NT2/D1 (cell line): ENCODE data around the gene ZBTB24.
"Not testable (repeated sequence)": the region's sequence is repeated elsewhere in the genome, so short reads cannot be mapped to it uniquely, and the experiment has no call there.

Experiments
- DNase-seq: peaks from one replicate; pipeline ENCODE4 v3.0.0-alpha.2; 2011; ENCODE audit warnings: low read depth, low spot score
- H3K27me3 ChIP-seq: 2 replicates; pipeline ENCODE4 v1.6.0; 2011; ENCODE audit warnings: mild to moderate bottlenecking; ENCODE audit not compliant: insufficient read length, insufficient read depth
- H3K36me3 ChIP-seq: 2 replicates; pipeline ENCODE4 v1.6.1; 2011; ENCODE audit warnings: mild to moderate bottlenecking, low read length, mixed read lengths; ENCODE audit not compliant: insufficient read depth, insufficient read length
- H3K4me1 ChIP-seq: 2 replicates; pipeline ENCODE4 v1.5.1; 2011; ENCODE audit not compliant: insufficient read depth, insufficient read length
- H3K4me3 ChIP-seq: 2 replicates; pipeline ENCODE4 v1.5.1; 2011; ENCODE audit warnings: low read depth; ENCODE audit not compliant: insufficient read length
- H3K9ac ChIP-seq: 2 replicates; pipeline ENCODE4 v1.6.0; 2011; ENCODE audit warnings: low read depth; ENCODE audit not compliant: insufficient read length
- H3K9me3 ChIP-seq: 2 replicates; pipeline ENCODE4 v1.5.1; 2011; ENCODE audit warnings: mild to moderate bottlenecking, low read length; ENCODE audit not compliant: insufficient read depth
- SUZ12 ChIP-seq: IDR thresholded peaks from 2 replicates; pipeline ENCODE4 v1.6.1; 2011; ENCODE audit not compliant: insufficient read length, insufficient read depth; ENCODE audit errors: extremely low read depth
- YY1 ChIP-seq: IDR thresholded peaks from 2 replicates; pipeline ENCODE4 v1.6.1; 2011; ENCODE audit not compliant: insufficient read length, insufficient read depth
- ZNF274 ChIP-seq: IDR thresholded peaks from 2 replicates; pipeline ENCODE4 v1.6.1; 2011; ENCODE audit warnings: mild to moderate bottlenecking, low read depth, low read length

Gene ZBTB24

GRCh38 chr6:109482905-109483734 lies at the start of gene ZBTB24:
TSS of gene ZBTB24 (minus strand) at chr6:109483219. CDS start at chr6:109482026, 1,193 bp downstream.
- Histone ChIP-seq H3K27me3 (peaks cover 18% of the 10 kb centered on the region), H3K36me3 (peaks cover 25% of the 10 kb centered on the region), H3K9ac (peak within 1 kb of the TSS; percentile 84), H3K4me3 (peak within 1 kb of the TSS; percentile 69), H3K9me3 (no peaks in the 10 kb centered on the region), H3K4me1 (peaks cover 3% of the 10 kb centered on the region)
- TF ChIP-seq SUZ12 (no peak), YY1 (no peak), ZNF274 (no peak)
- peak; percentile 64 for DNase-seq

GRCh38 chr6:109531446-109531845 lies 48.4 kb upstream of the ZBTB24 start:
- H3K4me1 ChIP-seq, result no peaks in the 10 kb centered on the region
- no peaks in the 10 kb centered on the region for H3K36me3 ChIP-seq
- H3K4me3 ChIP-seq, result no peak overlapping the region
- H3K9ac ChIP-seq, result no peak overlapping the region
- DNase-seq, result no peak
- H3K9me3 ChIP-seq, result no peaks in the 10 kb centered on the region
- no peak for TF ChIP-seq SUZ12
- TF ChIP-seq ZNF274, result no peak
- no peak for TF ChIP-seq YY1
- H3K27me3 ChIP-seq, result no peaks in the 10 kb centered on the region

- Histone ChIP-seq H3K36me3 (no peaks in the 10 kb centered on the region), H3K4me1 (no peaks in the 10 kb centered on the region), H3K9me3 (0 out of 2 replicates have a peak, but pooled peaks cover 12% of the 10 kb centered on the region), H3K9ac (no peak overlapping the region), H3K27me3 (no peaks in the 10 kb centered on the region), H3K4me3 (no peak overlapping the region)
- no peak for DNase-seq
- no peak for TF ChIP-seq SUZ12
- no peak for TF ChIP-seq ZNF274
- TF ChIP-seq YY1, result no peak
Observed at GRCh38 chr6:109527989-109528388, 45.0 kb upstream of the ZBTB24 start.

- DNase-seq, result peak; percentile 44
- no peak overlapping the region for H3K9ac ChIP-seq
- no peaks in the 10 kb centered on the region for H3K36me3 ChIP-seq
- H3K9me3 ChIP-seq, result 0 out of 2 replicates have a peak, but pooled peaks cover 12% of the 10 kb centered on the region
- no peaks in the 10 kb centered on the region for H3K4me1 ChIP-seq
- no peak for TF ChIP-seq ZNF274
- TF ChIP-seq YY1, result no peak
- TF ChIP-seq SUZ12, result no peak
- no peak overlapping the region for H3K4me3 ChIP-seq
- no peaks in the 10 kb centered on the region for H3K27me3 ChIP-seq
Observed at GRCh38 chr6:109526905-109527628, 44.0 kb upstream of the ZBTB24 start.

- no peak for DNase-seq
- no peaks in the 10 kb centered on the region for H3K4me1 ChIP-seq
- H3K4me3 ChIP-seq, result no peak overlapping the region
- TF ChIP-seq YY1, result no peak
- no peak for TF ChIP-seq ZNF274
- no peak for TF ChIP-seq SUZ12
- H3K9me3 ChIP-seq, result 0 out of 2 replicates have a peak, but pooled peaks cover 12% of the 10 kb centered on the region
- no peak overlapping the region for H3K9ac ChIP-seq
- no peaks in the 10 kb centered on the region for H3K36me3 ChIP-seq
- no peaks in the 10 kb centered on the region for H3K27me3 ChIP-seq
Observed at GRCh38 chr6:109524129-109524528, 41.1 kb upstream of the ZBTB24 start.

GRCh38 chr6:109523478-109523877 lies 40.5 kb upstream of the ZBTB24 start:
- DNase-seq, result no peak
- Histone ChIP-seq H3K27me3 (no peaks in the 10 kb centered on the region), H3K9me3 (0 out of 2 replicates have a peak, but pooled peaks cover 12% of the 10 kb centered on the region), H3K9ac (no peak overlapping the region), H3K36me3 (no peaks in the 10 kb centered on the region), H3K4me1 (no peaks in the 10 kb centered on the region), H3K4me3 (no peak overlapping the region)
- TF ChIP-seq YY1 (no peak), ZNF274 (no peak), SUZ12 (no peak)

GRCh38 chr6:109521080-109521479 lies 38.1 kb upstream of the ZBTB24 start:
- H3K9ac ChIP-seq, result no peak overlapping the region
- no peak for DNase-seq

GRCh38 chr6:109519647-109520046 lies 36.6 kb upstream of the ZBTB24 start:
- H3K36me3 ChIP-seq, DNase-seq, H3K9ac ChIP-seq, H3K27me3 ChIP-seq, H3K4me3 ChIP-seq, H3K4me1 ChIP-seq: not testable (repeated sequence)
- 0 out of 2 replicates have a peak, but pooled peaks cover 12% of the 10 kb centered on the region for H3K9me3 ChIP-seq

More at GRCh38 chr6:109521080-109521479, 38.1 kb upstream of the ZBTB24 start:
- TF ChIP-seq ZNF274 (no peak), SUZ12 (no peak)
- H3K4me1 ChIP-seq, result no peaks in the 10 kb centered on the region
- H3K4me3 ChIP-seq, result no peak overlapping the region
- 0 out of 2 replicates have a peak, but pooled peaks cover 12% of the 10 kb centered on the region for H3K9me3 ChIP-seq
- no peaks in the 10 kb centered on the region for H3K36me3 ChIP-seq
- no peaks in the 10 kb centered on the region for H3K27me3 ChIP-seq
